Right atrium auricular region (tissue), 2 donors: Measurements from ENCODE around the gene MGAT5. TPM values are rescaled to one million over a fixed set of nuclear protein-coding genes. Genes with fewer than 3 reads are reported as not detected.

Source experiments
- DNase-seq: peaks from one replicate; pipeline ENCODE4 v3.0.0-alpha.2; 2019; ENCODE audit warnings: low spot score
- H3K27ac ChIP-seq, 2 donors: fragments of 200-600 bp; sonication (generic); 1 replicate in 1 of 2; 2 replicates in 1 of 2; pipeline ENCODE4 v1.5.1; 2016 to 2019
- H3K27me3 ChIP-seq, 2 donors: fragments of 200-600 bp; sonication (generic); one replicate each; pipeline versions ENCODE4 v1.5.1 to v1.6.0; 2017 to 2019
- H3K36me3 ChIP-seq: fragments of 200-600 bp; sonication (generic); one replicate; pipeline ENCODE4 v1.5.1; 2016
- H3K4me1 ChIP-seq, 2 donors: fragments of 200-600 bp; sonication (generic); one replicate each; pipeline versions ENCODE4 v1.5.1 to v1.6.0; 2017 to 2019
- H3K4me3 ChIP-seq, 2 donors: fragments of 200-600 bp; sonication (generic); 1 replicate in 1 of 2; 2 replicates in 1 of 2; pipeline ENCODE4 v1.5.1; 2017 to 2019; ENCODE audit warnings: mild to moderate bottlenecking in 1 of 2, moderate library complexity in 1 of 2
- H3K9me3 ChIP-seq, 2 donors: fragments of 200-600 bp; sonication (generic); one replicate each; pipeline ENCODE4 v1.5.1; 2019
- total RNA-seq, 2 donors: library from RNA; depleted of rRNA; stranded (reverse); fragments of >200 nt; gene quantifications; one replicate each; pipeline ENCODE4 v1.1.0, GENCODE V29; 2016
- TF ChIP-seq, protein P1 (sequence below), 2 donors: fragments of 200-600 bp; sonication (generic); IDR thresholded peaks; one replicate each; pipeline ENCODE4 v1.5.1; 2019; ENCODE audit warnings: antibody characterized with exemption in 2 of 2

The MGAT5 gene
- total RNA-seq, 2 donors from 2014 or later: 56.9 to 91.0 TPM

DNA sequence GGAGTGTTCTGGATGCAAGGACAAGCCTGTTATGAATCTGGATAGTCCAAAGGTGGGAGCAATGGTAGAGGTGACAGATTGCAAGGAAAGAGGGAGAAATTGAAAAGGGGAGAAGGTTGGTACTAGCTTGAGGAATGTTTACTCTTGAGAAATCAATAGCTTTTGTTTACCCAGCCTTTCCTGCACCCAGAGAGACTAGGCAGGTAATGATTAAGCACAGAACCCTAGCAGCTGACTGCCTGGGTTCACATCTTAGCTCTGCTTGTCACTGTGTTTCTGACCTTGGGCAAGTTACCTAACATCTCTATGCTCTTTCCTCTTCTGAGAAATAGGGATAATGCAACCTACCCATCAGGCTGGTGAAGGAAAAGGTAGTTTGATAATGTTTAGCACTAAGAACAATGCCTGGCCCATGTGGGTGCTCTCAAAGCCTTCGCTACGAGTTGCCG, 178.6 kb downstream of the MGAT5 start:
- Histone ChIP-seq H3K9me3 (no peaks in the 10 kb centered on the region), H3K27me3 (no peaks in the 10 kb centered on the region), H3K27ac (peak overlapping the region in 1 of 2 donors; percentile 14), H3K4me1 (peaks cover 0 to 3% of the 10 kb centered on the region in 2 donors), H3K36me3 (peaks cover 58% of the 10 kb centered on the region), H3K4me3 (no peak overlapping the region)
- TF ChIP-seq, protein P1, sequence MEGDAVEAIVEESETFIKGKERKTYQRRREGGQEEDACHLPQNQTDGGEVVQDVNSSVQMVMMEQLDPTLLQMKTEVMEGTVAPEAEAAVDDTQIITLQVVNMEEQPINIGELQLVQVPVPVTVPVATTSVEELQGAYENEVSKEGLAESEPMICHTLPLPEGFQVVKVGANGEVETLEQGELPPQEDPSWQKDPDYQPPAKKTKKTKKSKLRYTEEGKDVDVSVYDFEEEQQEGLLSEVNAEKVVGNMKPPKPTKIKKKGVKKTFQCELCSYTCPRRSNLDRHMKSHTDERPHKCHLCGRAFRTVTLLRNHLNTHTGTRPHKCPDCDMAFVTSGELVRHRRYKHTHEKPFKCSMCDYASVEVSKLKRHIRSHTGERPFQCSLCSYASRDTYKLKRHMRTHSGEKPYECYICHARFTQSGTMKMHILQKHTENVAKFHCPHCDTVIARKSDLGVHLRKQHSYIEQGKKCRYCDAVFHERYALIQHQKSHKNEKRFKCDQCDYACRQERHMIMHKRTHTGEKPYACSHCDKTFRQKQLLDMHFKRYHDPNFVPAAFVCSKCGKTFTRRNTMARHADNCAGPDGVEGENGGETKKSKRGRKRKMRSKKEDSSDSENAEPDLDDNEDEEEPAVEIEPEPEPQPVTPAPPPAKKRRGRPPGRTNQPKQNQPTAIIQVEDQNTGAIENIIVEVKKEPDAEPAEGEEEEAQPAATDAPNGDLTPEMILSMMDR (IDR thresholded peaks at IDR 0.05): no peak
- no peak for DNase-seq

GRCh38 chr2:134433469-134433868, 179.6 kb downstream of the MGAT5 start:
- no peak for DNase-seq
- H3K4me1 ChIP-seq: peaks cover 0 to 3% of the 10 kb centered on the region in 2 donors
- no peaks in the 10 kb centered on the region for H3K27me3 ChIP-seq
- H3K4me3 ChIP-seq: no peak overlapping the region
- no peaks in the 10 kb centered on the region for H3K9me3 ChIP-seq
- TF ChIP-seq, protein P1 (IDR thresholded peaks at IDR 0.05): no peak
- H3K36me3 ChIP-seq: peaks cover 52% of the 10 kb centered on the region
- H3K27ac ChIP-seq: peak overlapping the region; percentile 4 to 6

GRCh38 chr2:134433979-134434378, 180.1 kb downstream of the MGAT5 start:
- TF ChIP-seq, protein P1 (IDR thresholded peaks at IDR 0.05): no peak
- Histone ChIP-seq H3K9me3 (no peaks in the 10 kb centered on the region), H3K4me1 (peaks cover 0 to 3% of the 10 kb centered on the region in 2 donors), H3K36me3 (peaks cover 48% of the 10 kb centered on the region), H3K27ac (peak overlapping the region in 1 of 2 donors; percentile 4), H3K27me3 (no peaks in the 10 kb centered on the region), H3K4me3 (no peak overlapping the region)
- DNase-seq: no peak

DNA sequence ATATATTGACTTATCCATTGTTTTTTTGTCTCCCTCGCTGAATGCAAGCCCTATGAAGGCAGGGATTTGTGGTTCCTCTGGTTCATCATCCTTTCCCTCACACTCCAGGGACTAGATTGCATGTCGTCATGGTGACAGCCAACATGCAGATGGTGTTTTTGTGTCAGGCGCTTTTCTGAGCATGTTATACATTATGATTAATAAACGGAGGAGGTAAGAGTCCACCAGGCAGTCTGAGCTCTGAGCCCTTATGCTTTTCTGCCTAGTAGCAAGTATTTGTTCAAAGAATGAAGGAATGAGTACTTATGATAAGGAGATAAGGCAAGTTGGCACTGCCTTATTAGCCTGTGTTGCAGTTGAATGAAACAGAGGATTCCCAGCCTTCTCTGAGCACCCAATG, 181.6 kb downstream of the MGAT5 start:
- Histone ChIP-seq H3K27ac (no peak overlapping the region), H3K9me3 (no peaks in the 10 kb centered on the region), H3K36me3 (peaks cover 38% of the 10 kb centered on the region), H3K27me3 (no peaks in the 10 kb centered on the region), H3K4me3 (no peak overlapping the region), H3K4me1 (peaks cover 0 to 6% of the 10 kb centered on the region in 2 donors)
- TF ChIP-seq, protein P1 (IDR thresholded peaks at IDR 0.05): no peak
- DNase-seq: no peak

DNA sequence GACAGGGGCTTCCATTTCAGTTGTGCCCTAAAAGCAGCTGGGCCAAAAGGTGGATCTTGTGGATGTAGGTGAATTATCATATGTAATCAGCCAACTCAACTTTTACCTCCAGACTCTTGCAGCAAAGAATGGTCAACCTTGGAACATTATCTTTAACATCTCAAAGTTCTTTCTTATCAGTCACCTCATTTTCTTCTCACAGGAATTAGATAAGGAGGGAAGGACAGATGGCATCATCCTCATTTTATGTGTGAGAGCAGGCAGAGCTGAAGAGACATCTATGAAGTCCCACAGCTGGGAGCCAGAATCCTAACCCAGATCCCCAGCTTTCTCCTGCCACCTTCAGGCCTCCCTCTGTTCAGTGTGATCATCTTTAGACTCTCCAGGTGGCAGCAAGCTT, 182.1 kb downstream of the MGAT5 start:
- Histone ChIP-seq H3K9me3 (no peaks in the 10 kb centered on the region), H3K36me3 (peaks cover 37% of the 10 kb centered on the region)

More for the DNA sequence above, 182.1 kb downstream of the MGAT5 start:
- no peak overlapping the region for H3K27ac ChIP-seq
- no peaks in the 10 kb centered on the region for H3K27me3 ChIP-seq
- TF ChIP-seq, protein P1 (IDR thresholded peaks at IDR 0.05): no peak
- peaks cover 0 to 6% of the 10 kb centered on the region in 2 donors for H3K4me1 ChIP-seq
- H3K4me3 ChIP-seq: no peak overlapping the region
- DNase-seq: no peak
